Measurements from ENCODE around the gene CST9L. TPM values are rescaled to one million over a fixed set of nuclear protein-coding genes. Genes with fewer than 3 reads are reported as not detected.

The CST9L gene
- total and polyA plus RNA-seq, 2 of the 13 experiments (the other 11 are each of a cell fraction or from before 2014, with no cell fraction given) = 0.15 TPM; not detected in 1

GRCh38 chr20:23586735-23587525, 18.6 kb upstream of the CST9L start (continued):
- TF ChIP-seq HMGXB4 (CRISPR knock-in tag; IDR thresholded peaks at IDR 0.05; ENCODE audit: borderline replicate concordance in 1 of 2, low read depth in 1 of 2) (0 out of 4 replicates have a peak, but pooled peaks have one; percentile 15 to 54), ISX (CRISPR knock-in tag; conservative IDR thresholded peaks at IDR 0.05) (peak; percentile 82; the same call in 1 of the 2 replicates), ETV5 (CRISPR knock-in tag; IDR thresholded peaks at IDR 0.05; ENCODE audit: borderline replicate concordance) (peak; percentile 9; the same call in 1 of the 2 replicates), CBX5 (CRISPR knock-in tag; IDR thresholded peaks at IDR 0.05; ENCODE audit: borderline replicate concordance) (0 out of 2 replicates have a peak, but pooled peaks have one; percentile 15), CREBL2 (CRISPR knock-in tag; IDR thresholded peaks at IDR 0.05; ENCODE audit: borderline replicate concordance) (no peak), CEBPG (CRISPR knock-in tag; IDR thresholded peaks at IDR 0.05) (peak; percentile 28; the same call in 1 of the 2 replicates), ZNF143 (CRISPR knock-in tag; IDR thresholded peaks at IDR 0.05) (peak; percentile 39; the same call in 1 of the 2 replicates), ZNF773 (CRISPR knock-in tag; IDR thresholded peaks at IDR 0.05; ENCODE audit: borderline replicate concordance) (0 out of 2 replicates have a peak, but pooled peaks have one; percentile 30), ZNF263 (CRISPR knock-in tag; IDR thresholded peaks at IDR 0.05) (peak; percentile 74; the same call in 1 of the 2 replicates), ZHX1 (CRISPR knock-in tag; IDR thresholded peaks at IDR 0.05; ENCODE audit: low read depth) (peak; percentile 21; the same call in 1 of the 2 replicates), PITX1 (CRISPR knock-in tag; IDR thresholded peaks at IDR 0.05) (peak; percentile 77), NFATC3 (CRISPR knock-in tag; IDR thresholded peaks at IDR 0.05) (no peak), HOXA3 (CRISPR knock-in tag; IDR thresholded peaks at IDR 0.05) (peak; percentile 44; the same call in 1 of the 2 replicates), ZEB1 (IDR thresholded peaks at IDR 0.05; ENCODE audit: insufficient replicate concordance, low read depth) (no peak), ZNF687 (CRISPR knock-in tag; IDR thresholded peaks at IDR 0.05) (peak; percentile 90), GPBP1L1 (CRISPR knock-in tag; IDR thresholded peaks at IDR 0.05) (no peak)
